Measurements from ENCODE around the gene RSU1. TPM values are rescaled to one million over a fixed set of nuclear protein-coding genes. Genes with fewer than 3 reads are reported as not detected.

RSU1 gene
- total RNA-seq, 4 donors from 2014 or later, result 41.4 to 58.7 (median 57.4) TPM

GRCh38 chr10:16679511-16679910 lies 137.7 kb downstream of the RSU1 start:
- H3K4me3 ChIP-seq, result no peak overlapping the region
- no peak for DNase-seq (ENCODE audit: low spot score in 2 of 2)
- H3K36me3 ChIP-seq, result no peaks in the 10 kb centered on the region
- H3K27ac ChIP-seq, result no peak overlapping the region
- WGBS, result 88% methylated on average over 6 of the region's 6 CpGs
- no peaks in the 10 kb centered on the region for H3K4me1 ChIP-seq
- TF ChIP-seq POLR2AphosphoS5 (IDR thresholded peaks at IDR 0.05) (no peak), CTCF (IDR thresholded peaks at IDR 0.05) (no peak), POLR2A (IDR thresholded peaks at IDR 0.05) (no peak), EP300 (IDR thresholded peaks at IDR 0.05) (no peak)
- H3K9me3 ChIP-seq, result no peaks in the 10 kb centered on the region
- H3K27me3 ChIP-seq, result no peaks in the 10 kb centered on the region

- Histone ChIP-seq H3K36me3 (no peaks in the 10 kb centered on the region), H3K27ac (no peak overlapping the region), H3K27me3 (no peaks in the 10 kb centered on the region), H3K4me1 (no peaks in the 10 kb centered on the region), H3K4me3 (no peak overlapping the region), H3K9me3 (no peaks in the 10 kb centered on the region)
- no peak for TF ChIP-seq POLR2AphosphoS5 (IDR thresholded peaks at IDR 0.05)
- 78% methylated on average over 2 of the region's 2 CpGs for WGBS
- DNase-seq (ENCODE audit: low spot score in 2 of 2), result no peak
These were observed 141.9 kb downstream of the RSU1 start for GRCh38 chr10:16675334-16675733.

- no peaks in the 10 kb centered on the region for H3K36me3 ChIP-seq
These were observed 143.0 kb downstream of the RSU1 start for GRCh38 chr10:16674147-16674703.

GRCh38 chr10:16673443-16673842 lies 143.8 kb downstream of the RSU1 start:
- no peaks in the 10 kb centered on the region for H3K36me3 ChIP-seq
- TF ChIP-seq POLR2A (IDR thresholded peaks at IDR 0.05) (no peak), EP300 (IDR thresholded peaks at IDR 0.05) (no peak), CTCF (IDR thresholded peaks at IDR 0.05) (no peak), POLR2AphosphoS5 (IDR thresholded peaks at IDR 0.05) (no peak)
- no peaks in the 10 kb centered on the region for H3K27me3 ChIP-seq
- H3K9me3 ChIP-seq, result no peaks in the 10 kb centered on the region
- H3K4me3 ChIP-seq, result no peak overlapping the region
- no peak for DNase-seq (ENCODE audit: low spot score in 2 of 2)
- no peak overlapping the region for H3K27ac ChIP-seq
- WGBS, result 63% methylated on average over 6 of the region's 6 CpGs
- H3K4me1 ChIP-seq, result no peaks in the 10 kb centered on the region

More at GRCh38 chr10:16674147-16674703, 143.0 kb downstream of the RSU1 start:
- H3K4me3 ChIP-seq, result no peak overlapping the region
- H3K27me3 ChIP-seq, result no peaks in the 10 kb centered on the region
- H3K9me3 ChIP-seq, result no peaks in the 10 kb centered on the region
- WGBS, result 90% methylated on average over 9 of the region's 9 CpGs
- H3K4me1 ChIP-seq, result no peaks in the 10 kb centered on the region
- DNase-seq (ENCODE audit: low spot score in 2 of 2), result no peak
- no peak overlapping the region for H3K27ac ChIP-seq
- TF ChIP-seq POLR2AphosphoS5 (IDR thresholded peaks at IDR 0.05) (no peak), CTCF (IDR thresholded peaks at IDR 0.05) (no peak), POLR2A (IDR thresholded peaks at IDR 0.05) (no peak), EP300 (IDR thresholded peaks at IDR 0.05) (no peak)

- no peak for DNase-seq (ENCODE audit: low spot score in 2 of 2)
- Histone ChIP-seq H3K4me1 (no peaks in the 10 kb centered on the region), H3K36me3 (no peaks in the 10 kb centered on the region), H3K4me3 (no peak overlapping the region), H3K27ac (no peak overlapping the region), H3K27me3 (no peaks in the 10 kb centered on the region), H3K9me3 (no peaks in the 10 kb centered on the region)
- TF ChIP-seq CTCF (IDR thresholded peaks at IDR 0.05) (no peak), EP300 (IDR thresholded peaks at IDR 0.05) (no peak), POLR2AphosphoS5 (IDR thresholded peaks at IDR 0.05) (no peak), POLR2A (IDR thresholded peaks at IDR 0.05) (no peak)
- 85% methylated on average over 7 of the region's 7 CpGs for WGBS
These were observed 153.8 kb downstream of the RSU1 start for GRCh38 chr10:16663444-16663843.

- H3K4me3 ChIP-seq, result no peak overlapping the region
- 91% methylated on average over 7 of the region's 7 CpGs for WGBS
These were observed 154.3 kb downstream of the RSU1 start for GRCh38 chr10:16662923-16663322.

More at GRCh38 chr10:16662923-16663322, 154.3 kb downstream of the RSU1 start:
- Histone ChIP-seq H3K4me1 (no peaks in the 10 kb centered on the region), H3K27ac (no peak overlapping the region), H3K9me3 (no peaks in the 10 kb centered on the region), H3K36me3 (no peaks in the 10 kb centered on the region), H3K27me3 (no peaks in the 10 kb centered on the region)
- DNase-seq (ENCODE audit: low spot score in 2 of 2), result no peak
- TF ChIP-seq CTCF (IDR thresholded peaks at IDR 0.05) (no peak), EP300 (IDR thresholded peaks at IDR 0.05) (no peak), POLR2AphosphoS5 (IDR thresholded peaks at IDR 0.05) (no peak), POLR2A (IDR thresholded peaks at IDR 0.05) (no peak)

All from suprapubic skin (tissue), 4 donors.